A673 (cell line): Measurements from ENCODE around the gene GPC1.

Experiments used
- CTCF ChIP-seq: fragments of 300-800, 200-600 bp; sonication (generic); conservative IDR thresholded peaks from 2 replicates; pipeline ENCODE4 v1.5.1; 2017; ENCODE audit warnings: low read depth, mild to moderate bottlenecking, antibody characterized with exemption, low read length, moderate library complexity, mixed read lengths
- EZH2 ChIP-seq: fragments of 200-600 bp; sonication (generic); IDR thresholded peaks from 2 replicates; pipeline ENCODE4 v1.6.1; 2017; ENCODE audit warnings: borderline replicate concordance, low read depth, mild to moderate bottlenecking, mixed read lengths, antibody characterized with exemption, low read length; ENCODE audit not compliant: poor library complexity, severe bottlenecking

GRCh38 chr2:240455647-240456446, 20.4 kb downstream of the GPC1 start:
- TF ChIP-seq CTCF (no peak), EZH2 (no peak)
